ENCODE measurements around the gene ARL6IP5.

Gene ARL6IP5

GRCh38 chr3:69094467-69095205 lies 9.9 kb downstream of the ARL6IP5 start:
- TF ChIP-seq CTCF (IDR thresholded peaks at IDR 0.05; ENCODE audit: control insufficient read depth, extremely low read depth, insufficient read depth) = no peak
- DNase-seq (ENCODE audit: low read depth) = no peak
- no peak overlapping the region for H3K4me3 ChIP-seq (ENCODE audit: low read depth, low read length)

DNA sequence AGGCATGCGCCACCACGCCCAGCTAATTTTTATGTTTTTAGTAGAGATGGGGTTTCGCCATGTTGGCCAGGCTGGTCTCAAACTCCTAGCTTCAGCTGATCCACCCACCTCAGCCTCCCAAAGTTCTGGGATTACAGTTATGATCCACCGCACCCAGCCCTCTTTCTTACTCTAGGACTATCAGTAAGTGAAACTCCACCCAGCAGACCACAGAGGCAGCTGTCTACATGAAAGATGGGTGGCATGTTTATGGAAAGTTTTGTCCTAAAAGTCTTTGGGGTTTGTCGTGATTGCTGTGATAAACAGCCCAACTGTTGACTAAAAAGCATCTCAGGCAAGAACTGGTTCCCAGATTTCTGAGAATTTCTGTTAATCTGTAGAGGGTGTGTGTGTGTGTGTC lies 10.9 kb downstream of the ARL6IP5 start:
- DNase-seq (ENCODE audit: low read depth) = no peak
- TF ChIP-seq CTCF (IDR thresholded peaks at IDR 0.05; ENCODE audit: control insufficient read depth, extremely low read depth, insufficient read depth) = no peak
- H3K4me3 ChIP-seq (ENCODE audit: low read depth, low read length) = no peak overlapping the region

DNA sequence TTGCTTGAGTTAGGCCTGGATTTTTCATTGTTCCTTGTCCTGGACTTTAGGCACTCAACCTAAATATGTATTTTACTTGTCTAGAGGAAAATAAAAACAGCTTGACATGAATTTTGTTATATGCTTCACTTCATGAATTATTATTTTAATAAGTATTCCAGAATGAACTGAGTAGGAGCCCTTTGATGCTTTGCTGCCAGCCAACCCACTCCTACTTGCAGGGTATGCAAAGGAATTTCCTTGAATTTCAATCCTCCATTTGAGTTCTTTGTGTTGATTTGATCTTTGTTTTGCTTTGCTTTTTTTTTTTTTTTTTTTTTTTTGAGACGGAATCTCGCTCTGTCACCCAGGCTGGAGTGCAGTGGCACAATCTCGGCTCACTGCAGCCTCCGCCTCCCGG lies 11.6 kb downstream of the ARL6IP5 start:
- no peak for DNase-seq (ENCODE audit: low read depth)
- no peak for TF ChIP-seq CTCF (IDR thresholded peaks at IDR 0.05; ENCODE audit: control insufficient read depth, extremely low read depth, insufficient read depth)
- H3K4me3 ChIP-seq (ENCODE audit: low read depth, low read length) = no peak overlapping the region

DNA sequence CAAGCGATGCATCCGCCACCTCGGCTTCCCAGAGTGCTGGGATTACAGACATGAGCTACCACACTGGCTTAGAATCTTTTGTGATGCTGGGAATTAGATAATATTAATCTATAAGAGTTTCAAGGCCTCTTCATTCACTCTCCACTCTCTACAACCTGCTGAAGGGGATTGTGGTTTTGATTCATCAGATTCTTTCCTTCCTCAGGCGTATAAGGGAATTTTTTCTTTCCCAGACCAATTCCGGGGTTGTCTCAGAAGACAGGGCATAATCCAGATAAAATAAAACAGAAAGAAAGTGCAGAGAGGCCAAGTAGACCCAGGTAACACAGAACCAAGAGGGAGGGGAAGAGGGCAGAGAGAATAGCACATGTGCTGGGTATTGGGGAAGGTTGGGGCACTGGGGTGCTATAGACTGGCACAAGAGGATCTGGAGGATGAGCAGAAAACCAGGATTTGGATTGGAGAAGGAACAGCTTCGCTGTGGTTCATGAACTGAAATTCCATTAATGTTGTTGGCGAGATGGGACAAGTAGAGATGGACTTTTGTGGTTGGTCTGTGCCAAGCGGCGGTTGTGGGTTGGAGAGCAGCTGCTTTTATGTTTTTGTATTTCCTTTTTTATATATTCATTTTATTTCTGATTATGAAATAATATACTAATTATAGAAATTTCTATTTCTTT lies 12.8 kb downstream of the ARL6IP5 start:
- no peak for TF ChIP-seq CTCF (IDR thresholded peaks at IDR 0.05; ENCODE audit: control insufficient read depth, extremely low read depth, insufficient read depth)
- H3K4me3 ChIP-seq (ENCODE audit: low read depth, low read length) = no peak overlapping the region
- DNase-seq (ENCODE audit: low read depth) = no peak

DNA sequence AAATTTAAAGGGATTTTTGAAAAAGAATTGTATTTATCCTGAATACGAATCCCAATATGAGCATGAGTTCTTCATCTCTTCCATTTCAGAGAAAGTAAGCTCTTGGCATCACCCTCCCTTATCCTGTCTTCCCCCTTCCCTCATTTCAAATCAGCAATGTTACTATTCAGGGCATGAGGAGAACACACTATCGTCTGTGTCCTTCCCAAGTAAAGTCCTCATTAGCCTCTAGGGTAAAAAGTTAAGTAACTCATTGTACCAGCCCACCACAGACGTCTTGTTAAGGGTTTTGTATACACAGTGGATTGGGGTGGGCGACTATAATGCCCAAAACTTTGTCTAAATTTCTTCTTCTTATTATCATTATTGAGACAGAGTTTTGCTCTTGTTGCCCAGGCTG lies 14.8 kb downstream of the ARL6IP5 start:
- H3K4me3 ChIP-seq (ENCODE audit: low read depth, low read length) = no peak overlapping the region
- no peak for DNase-seq (ENCODE audit: low read depth)
- no peak for TF ChIP-seq CTCF (IDR thresholded peaks at IDR 0.05; ENCODE audit: control insufficient read depth, extremely low read depth, insufficient read depth)

DNA sequence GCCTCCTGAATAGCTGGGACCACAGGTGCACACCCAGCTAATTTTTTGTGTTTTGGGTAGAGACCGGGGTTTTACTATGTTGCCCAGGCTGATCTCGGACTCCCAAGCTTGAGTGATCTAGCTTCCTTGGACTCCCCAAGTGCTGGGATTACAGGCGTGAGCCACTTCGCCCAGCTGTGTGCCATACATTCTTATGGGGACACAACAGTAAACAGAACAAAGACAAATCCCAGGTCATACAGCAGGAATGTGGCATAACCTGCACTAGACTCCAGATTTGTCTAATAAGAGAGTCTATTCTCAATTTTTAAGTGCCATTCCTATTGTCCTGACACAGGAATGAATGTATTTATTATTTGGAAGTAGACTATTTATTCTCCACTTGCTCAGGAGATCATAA lies 17.6 kb downstream of the ARL6IP5 start:
- no peak overlapping the region for H3K4me3 ChIP-seq (ENCODE audit: low read depth, low read length)
- TF ChIP-seq CTCF (IDR thresholded peaks at IDR 0.05; ENCODE audit: control insufficient read depth, extremely low read depth, insufficient read depth) = no peak
- no peak for DNase-seq (ENCODE audit: low read depth)

Measured in LNCaP clone FGC (cell line).